Mucosa of rectum (tissue), 2 donors: ENCODE data around the gene PNPLA8.

Experiments
- H3K27ac ChIP-seq, 2 donors: one replicate each; pipeline ENCODE4 v1.7.0; 2013; ENCODE audit warnings: inconsistent platforms in 2 of 2, low read depth in 2 of 2, low read length in 2 of 2
- H3K27me3 ChIP-seq, 2 donors: one replicate each; pipeline ENCODE4 v1.7.0; 2013; ENCODE audit warnings: low read length in 2 of 2; ENCODE audit not compliant: control insufficient read depth in 2 of 2, insufficient read depth in 2 of 2
- H3K36me3 ChIP-seq, 2 donors: one replicate each; pipeline ENCODE4 v1.7.0; 2013; ENCODE audit warnings: low read length in 2 of 2; ENCODE audit not compliant: control insufficient read depth in 2 of 2, insufficient read depth in 2 of 2
- H3K4me1 ChIP-seq, 2 donors: one replicate each; pipeline ENCODE4 v1.7.0; 2013; ENCODE audit warnings: low read length in 2 of 2, mild to moderate bottlenecking in 1 of 2; ENCODE audit not compliant: control insufficient read depth in 2 of 2, insufficient read depth in 2 of 2
- H3K4me3 ChIP-seq, 2 donors: one replicate each; pipeline ENCODE4 v1.7.0; 2013; ENCODE audit warnings: low read length in 2 of 2
- H3K9ac ChIP-seq, 2 donors: one replicate each; pipeline ENCODE4 v1.7.0; 2013; ENCODE audit warnings: low read length in 2 of 2, low read depth in 1 of 2, mild to moderate bottlenecking in 1 of 2
- H3K9me3 ChIP-seq, 2 donors: one replicate each; pipeline ENCODE4 v1.7.0; 2013; ENCODE audit warnings: low read length in 2 of 2; ENCODE audit not compliant: control insufficient read depth in 2 of 2
- donor health status: healthy.
- donor health status: Normal muscosa, but diverticular disease.

The PNPLA8 gene

GRCh38 chr7:108533712-108534111 is 7.8 kb upstream of the PNPLA8 start:
- H3K9ac ChIP-seq, result no peak overlapping the region
- H3K27ac ChIP-seq, result no peak overlapping the region
- no peaks in the 10 kb centered on the region for H3K27me3 ChIP-seq
- no peaks in the 10 kb centered on the region for H3K36me3 ChIP-seq
- no peak overlapping the region for H3K4me3 ChIP-seq
- no peaks in the 10 kb centered on the region for H3K4me1 ChIP-seq
- H3K9me3 ChIP-seq, result no peaks in the 10 kb centered on the region

GRCh38 chr7:108529341-108529740 is 3.4 kb upstream of the PNPLA8 start:
- Histone ChIP-seq H3K4me3 (no peak overlapping the region), H3K9ac (no peak overlapping the region)

GRCh38 chr7:108528183-108528712 is 2.3 kb upstream of the PNPLA8 start:
- Histone ChIP-seq H3K9ac (peak overlapping the region; percentile 1 to 38), H3K4me1 (peaks cover 17 to 23% of the 10 kb centered on the region in 2 donors), H3K4me3 (peak overlapping the region in 1 of 2 donors; percentile 22), H3K27ac (peak overlapping the region; percentile 56 to 66), H3K9me3 (no peaks in the 10 kb centered on the region), H3K27me3 (no peaks in the 10 kb centered on the region), H3K36me3 (no peaks in the 10 kb centered on the region)

More at GRCh38 chr7:108529341-108529740, 3.4 kb upstream of the PNPLA8 start:
- Histone ChIP-seq H3K36me3 (no peaks in the 10 kb centered on the region), H3K27ac (no peak overlapping the region), H3K27me3 (no peaks in the 10 kb centered on the region), H3K4me1 (peaks cover 17 to 22% of the 10 kb centered on the region in 2 donors), H3K9me3 (no peaks in the 10 kb centered on the region)

- H3K4me3 ChIP-seq, result peak overlapping the region; percentile 85 to 92
- H3K27ac ChIP-seq, result peak overlapping the region; percentile 98 to 99
- no peaks in the 10 kb centered on the region for H3K9me3 ChIP-seq
These were observed 758 bp upstream of the PNPLA8 start for GRCh38 chr7:108526768-108527017.

GRCh38 chr7:108525327-108525984 is 479 bp downstream of the PNPLA8 start:
- Histone ChIP-seq H3K9me3 (no peaks in the 10 kb centered on the region), H3K4me1 (peaks cover 17 to 23% of the 10 kb centered on the region in 2 donors), H3K27me3 (no peaks in the 10 kb centered on the region), H3K27ac (peak overlapping the region; percentile 98 to 99), H3K4me3 (peak overlapping the region; percentile 85 to 92), H3K9ac (peak overlapping the region; percentile 96 to 99), H3K36me3 (no peaks in the 10 kb centered on the region)

More at GRCh38 chr7:108526768-108527017, 758 bp upstream of the PNPLA8 start:
- Histone ChIP-seq H3K4me1 (peaks cover 17 to 23% of the 10 kb centered on the region in 2 donors), H3K27me3 (no peaks in the 10 kb centered on the region), H3K9ac (peak overlapping the region; percentile 95 to 96), H3K36me3 (no peaks in the 10 kb centered on the region)

GRCh38 chr7:108522780-108523179 is 3.2 kb downstream of the PNPLA8 start:
- Histone ChIP-seq H3K27me3 (no peaks in the 10 kb centered on the region), H3K27ac (no peak overlapping the region), H3K9ac (no peak overlapping the region), H3K9me3 (no peaks in the 10 kb centered on the region), H3K36me3 (peaks cover 6 to 9% of the 10 kb centered on the region in 2 donors), H3K4me3 (no peak overlapping the region), H3K4me1 (peaks cover 17% of the 10 kb centered on the region in 2 donors)

- no peak overlapping the region for H3K4me3 ChIP-seq
- no peaks in the 10 kb centered on the region for H3K4me1 ChIP-seq
- H3K9ac ChIP-seq, result no peak overlapping the region
- peaks cover 13 to 17% of the 10 kb centered on the region in 2 donors for H3K36me3 ChIP-seq
- no peaks in the 10 kb centered on the region for H3K9me3 ChIP-seq
- H3K27me3 ChIP-seq, result no peaks in the 10 kb centered on the region
- H3K27ac ChIP-seq, result no peak overlapping the region
These were observed 8.0 kb downstream of the PNPLA8 start for GRCh38 chr7:108517951-108518350.

- H3K4me1 ChIP-seq, result no peaks in the 10 kb centered on the region
- peaks cover 26 to 33% of the 10 kb centered on the region in 2 donors for H3K36me3 ChIP-seq
- no peaks in the 10 kb centered on the region for H3K9me3 ChIP-seq
- no peak overlapping the region for H3K4me3 ChIP-seq
- H3K9ac ChIP-seq, result no peak overlapping the region
- H3K27ac ChIP-seq, result no peak overlapping the region
- no peaks in the 10 kb centered on the region for H3K27me3 ChIP-seq
These were observed 10.3 kb downstream of the PNPLA8 start for GRCh38 chr7:108515630-108516029.

- H3K27me3 ChIP-seq, result no peaks in the 10 kb centered on the region
- H3K36me3 ChIP-seq, result peaks cover 26 to 30% of the 10 kb centered on the region in 2 donors
These were observed 10.9 kb downstream of the PNPLA8 start for GRCh38 chr7:108515013-108515412.

GRCh38 chr7:108511939-108512338 is 14.0 kb downstream of the PNPLA8 start:
- Histone ChIP-seq H3K27me3 (no peaks in the 10 kb centered on the region), H3K4me3 (no peak overlapping the region), H3K9me3 (no peaks in the 10 kb centered on the region), H3K27ac (no peak overlapping the region), H3K9ac (no peak overlapping the region), H3K36me3 (peaks cover 15 to 20% of the 10 kb centered on the region in 2 donors), H3K4me1 (no peaks in the 10 kb centered on the region)

More at GRCh38 chr7:108515013-108515412, 10.9 kb downstream of the PNPLA8 start:
- no peak overlapping the region for H3K4me3 ChIP-seq
- H3K9ac ChIP-seq, result no peak overlapping the region
- H3K27ac ChIP-seq, result no peak overlapping the region
- no peaks in the 10 kb centered on the region for H3K4me1 ChIP-seq
- no peaks in the 10 kb centered on the region for H3K9me3 ChIP-seq
